BLaER1 treated with 17β-estradiol and CSF1 and Interleukin-3, amounts not matched to agents 10 nM and 100 nM (cell line): ENCODE results near the gene USP43.
"Not testable (repeated sequence)": the region's sequence is repeated elsewhere in the genome, so short reads cannot be mapped to it uniquely, and the experiment has no call there.

Experiments used
- H3K27ac ChIP-seq, 11 experiments: shearing (Covaris generic); formaldehyde crosslinking; 2 replicates each; pipeline ENCODE4 v1.8.1; 2022
- H3K27me3 ChIP-seq, 11 experiments: shearing (Covaris generic); formaldehyde crosslinking; 2 replicates each; pipeline ENCODE4 v1.8.1; 2022
- H3K36me3 ChIP-seq, 11 experiments: shearing (Covaris generic); formaldehyde crosslinking; 2 replicates each; pipeline ENCODE4 v1.8.1; 2022
- H3K4me1 ChIP-seq, 10 experiments: shearing (Covaris generic); formaldehyde crosslinking; 2 replicates each; pipeline ENCODE4 v1.8.1; 2022
- H3K4me2 ChIP-seq, 11 experiments: shearing (Covaris generic); formaldehyde crosslinking; 2 replicates each; pipeline ENCODE4 v1.8.1; 2022
- H3K4me3 ChIP-seq, 10 experiments: shearing (Covaris generic); formaldehyde crosslinking; 2 replicates each; pipeline ENCODE4 v1.8.1; 2022
- H3K9ac ChIP-seq, 11 experiments: shearing (Covaris generic); formaldehyde crosslinking; 2 replicates each; pipeline ENCODE4 v1.8.1; 2022
- H3K9me3 ChIP-seq, 11 experiments: shearing (Covaris generic); formaldehyde crosslinking; replicated peaks in 1 of 11; 2 replicates each; pipeline ENCODE4 v1.8.1; 2022
- H4K20me1 ChIP-seq, 11 experiments: shearing (Covaris generic); formaldehyde crosslinking; 2 replicates each; pipeline ENCODE4 v1.8.1; 2022
- Cebpa-rat ChIP-seq, 11 experiments: shearing (Covaris generic); IDR thresholded peaks; 2 replicates each; pipeline ENCODE4 v1.8.1; 2022

Gene USP43

GRCh38 chr17:9647014-9647413 is 1.7 kb downstream of the USP43 start:
- H3K9me3 ChIP-seq = no peaks in the 10 kb centered on the region
- peak overlapping the region; percentile 80 to 97 (median 92) for H3K4me2 ChIP-seq
- no peak for TF ChIP-seq Cebpa-rat (IDR thresholded peaks at IDR 0.05)
- H3K9ac ChIP-seq = peak overlapping the region in 1 of 11 experiments; percentile 88; a peak in 2 of 22 replicates
- no peak overlapping the region for H3K27ac ChIP-seq
- peaks cover 0 to 13% (median 0%) of the 10 kb centered on the region in 11 experiments; a peak in 5 of 22 replicates for H3K27me3 ChIP-seq
- H4K20me1 ChIP-seq = no peaks in the 10 kb centered on the region
- peaks cover 18 to 45% (median 35%) of the 10 kb centered on the region in 10 experiments for H3K4me1 ChIP-seq
- peak overlapping the region in 4 of 10 experiments; percentile 81 to 97 (median 95); a peak in 6 of 20 replicates for H3K4me3 ChIP-seq
- no peaks in the 10 kb centered on the region for H3K36me3 ChIP-seq

GRCh38 chr17:9648521-9649110 is 3.3 kb downstream of the USP43 start:
- Histone ChIP-seq H4K20me1 (no peaks in the 10 kb centered on the region), H3K27ac (peak overlapping the region in 2 of 11 experiments; percentile 14 to 66; a peak in 6 of 22 replicates), H3K36me3 (no peaks in the 10 kb centered on the region), H3K4me1 (peaks cover 18 to 40% (median 34%) of the 10 kb centered on the region in 10 experiments), H3K27me3 (peaks cover 0 to 13% (median 0%) of the 10 kb centered on the region in 11 experiments; a peak in 5 of 22 replicates), H3K9ac (peak overlapping the region in 2 of 11 experiments; percentile 4 to 11; a peak in 3 of 22 replicates), H3K4me3 (no peak overlapping the region), H3K4me2 (peak overlapping the region; percentile 16 to 88 (median 65); a peak in 21 of 22 replicates), H3K9me3 (no peaks in the 10 kb centered on the region)
- no peak for TF ChIP-seq Cebpa-rat (IDR thresholded peaks at IDR 0.05)

- no peaks in the 10 kb centered on the region for H4K20me1 ChIP-seq
- no peak for TF ChIP-seq Cebpa-rat (IDR thresholded peaks at IDR 0.05)
These were observed 13.4 kb downstream of the USP43 start for GRCh38 chr17:9658593-9659211.

GRCh38 chr17:9661027-9661426 is 15.7 kb downstream of the USP43 start:
- peaks cover 0 to 35% (median 10%) of the 10 kb centered on the region in 11 experiments; a peak in 16 of 22 replicates for H3K36me3 ChIP-seq

More at GRCh38 chr17:9658593-9659211, 13.4 kb downstream of the USP43 start:
- H3K4me2 ChIP-seq = no peak overlapping the region
- H3K9me3 ChIP-seq = peaks cover 0 to 17% (median 6%) of the 10 kb centered on the region in 11 experiments; a peak in 11 of 22 replicates
- H3K36me3 ChIP-seq = peaks cover 0 to 37% (median 10%) of the 10 kb centered on the region in 11 experiments; a peak in 12 of 22 replicates
- H3K4me1 ChIP-seq = peaks cover 0 to 25% (median 13%) of the 10 kb centered on the region in 10 experiments; a peak in 14 of 20 replicates
- no peaks in the 10 kb centered on the region for H3K27me3 ChIP-seq
- no peak overlapping the region for H3K27ac ChIP-seq
- no peak overlapping the region for H3K4me3 ChIP-seq
- no peak overlapping the region for H3K9ac ChIP-seq

GRCh38 chr17:9663511-9663910 is 18.2 kb downstream of the USP43 start:
- H3K27me3 ChIP-seq, H3K4me3 ChIP-seq, H3K9ac ChIP-seq, H3K4me2 ChIP-seq, H4K20me1 ChIP-seq, H3K27ac ChIP-seq: not testable (repeated sequence)
- 0 out of 22 replicates have a peak, but pooled peaks of 2 of the 11 experiments have one; percentile 6 to 14 for TF ChIP-seq Cebpa-rat (IDR thresholded peaks at IDR 0.05)
- Histone ChIP-seq H3K36me3 (peaks cover 0 to 14% (median 3%) of the 10 kb centered on the region in 11 experiments; a peak in 8 of 22 replicates), H3K9me3 (peaks cover 10 to 20% (median 14%) of the 10 kb centered on the region in 11 experiments), H3K4me1 (peaks cover 25 to 36% (median 31%) of the 10 kb centered on the region in 10 experiments)

More at GRCh38 chr17:9661027-9661426, 15.7 kb downstream of the USP43 start:
- H3K9ac ChIP-seq = no peak overlapping the region
- no peak overlapping the region for H3K27ac ChIP-seq
- H3K4me1 ChIP-seq = peaks cover under 1 to 13% (median 7%) of the 10 kb centered on the region in 10 experiments; a peak in 16 of 20 replicates
- H3K9me3 ChIP-seq = peaks cover 10 to 29% (median 19%) of the 10 kb centered on the region in 11 experiments
- no peak for TF ChIP-seq Cebpa-rat (IDR thresholded peaks at IDR 0.05)
- H3K4me2 ChIP-seq = no peak overlapping the region
- no peaks in the 10 kb centered on the region for H3K27me3 ChIP-seq
- H4K20me1 ChIP-seq = no peaks in the 10 kb centered on the region
- H3K4me3 ChIP-seq = no peak overlapping the region

- Histone ChIP-seq H3K9me3 (peaks cover 10 to 20% (median 13%) of the 10 kb centered on the region in 11 experiments), H3K9ac (no peak overlapping the region; a peak in 1 of 22 replicates), H3K4me3 (no peak overlapping the region), H3K4me2 (peak overlapping the region; percentile 38 to 89 (median 66)), H3K36me3 (peaks cover 0 to 11% (median 0%) of the 10 kb centered on the region in 11 experiments; a peak in 5 of 22 replicates), H3K27me3 (no peaks in the 10 kb centered on the region), H4K20me1 (no peaks in the 10 kb centered on the region), H3K27ac (peak overlapping the region in 6 of 11 experiments; percentile 2 to 41 (median 24); a peak in 7 of 22 replicates), H3K4me1 (peaks cover 36 to 61% (median 59%) of the 10 kb centered on the region in 10 experiments)
- TF ChIP-seq Cebpa-rat (IDR thresholded peaks at IDR 0.05) = no peak
These were observed 21.2 kb downstream of the USP43 start for GRCh38 chr17:9666461-9667050.

- Histone ChIP-seq H3K9me3 (peaks cover 10 to 16% (median 13%) of the 10 kb centered on the region in 11 experiments), H3K4me2 (peak overlapping the region; percentile 34 to 89 (median 73)), H3K27ac (no peak overlapping the region), H3K27me3 (no peaks in the 10 kb centered on the region), H3K4me1 (peaks cover 36 to 73% (median 67%) of the 10 kb centered on the region in 10 experiments), H3K4me3 (no peak overlapping the region), H3K9ac (no peak overlapping the region), H4K20me1 (no peaks in the 10 kb centered on the region), H3K36me3 (peaks cover 0 to 17% (median 0%) of the 10 kb centered on the region in 11 experiments; a peak in 5 of 22 replicates)
- peak in 4 of 11 experiments; percentile 32 to 62 (median 44); a peak in 6 of 22 replicates for TF ChIP-seq Cebpa-rat (IDR thresholded peaks at IDR 0.05)
These were observed 23.2 kb downstream of the USP43 start for GRCh38 chr17:9668517-9668916.

- H3K4me1 ChIP-seq = peaks cover 36 to 73% (median 67%) of the 10 kb centered on the region in 10 experiments
- peaks cover 0 to 17% (median 0%) of the 10 kb centered on the region in 11 experiments; a peak in 5 of 22 replicates for H3K36me3 ChIP-seq
- no peaks in the 10 kb centered on the region for H4K20me1 ChIP-seq
- no peak overlapping the region for H3K4me3 ChIP-seq
- peaks cover 10 to 14% (median 13%) of the 10 kb centered on the region in 11 experiments for H3K9me3 ChIP-seq
- H3K27ac ChIP-seq = no peak overlapping the region
- H3K27me3 ChIP-seq = no peaks in the 10 kb centered on the region
- peak overlapping the region; percentile 34 to 89 (median 73) for H3K4me2 ChIP-seq
- no peak for TF ChIP-seq Cebpa-rat (IDR thresholded peaks at IDR 0.05)
- no peak overlapping the region for H3K9ac ChIP-seq
These were observed 24.3 kb downstream of the USP43 start for GRCh38 chr17:9669551-9670008.
